GM08714 (cell line): Measurements from ENCODE around the gene DOCK1.
"Not testable (repeated sequence)": the region's sequence is repeated elsewhere in the genome, so short reads cannot be mapped to it uniquely, and the experiment has no call there.

Source experiments
- H3K4me3 ChIP-seq: fragments of 200-500 bp; sonication (Bioruptor generic); 2 replicates; pipeline ENCODE4 v1.5.1; 2014; ENCODE audit warnings: mild to moderate bottlenecking, low read length, inconsistent platforms
- ZNF274 ChIP-seq: IDR thresholded peaks from 2 replicates; pipeline ENCODE4 v1.6.1; 2012; ENCODE audit warnings: mild to moderate bottlenecking, low read depth, low read length

DOCK1 gene

DNA sequence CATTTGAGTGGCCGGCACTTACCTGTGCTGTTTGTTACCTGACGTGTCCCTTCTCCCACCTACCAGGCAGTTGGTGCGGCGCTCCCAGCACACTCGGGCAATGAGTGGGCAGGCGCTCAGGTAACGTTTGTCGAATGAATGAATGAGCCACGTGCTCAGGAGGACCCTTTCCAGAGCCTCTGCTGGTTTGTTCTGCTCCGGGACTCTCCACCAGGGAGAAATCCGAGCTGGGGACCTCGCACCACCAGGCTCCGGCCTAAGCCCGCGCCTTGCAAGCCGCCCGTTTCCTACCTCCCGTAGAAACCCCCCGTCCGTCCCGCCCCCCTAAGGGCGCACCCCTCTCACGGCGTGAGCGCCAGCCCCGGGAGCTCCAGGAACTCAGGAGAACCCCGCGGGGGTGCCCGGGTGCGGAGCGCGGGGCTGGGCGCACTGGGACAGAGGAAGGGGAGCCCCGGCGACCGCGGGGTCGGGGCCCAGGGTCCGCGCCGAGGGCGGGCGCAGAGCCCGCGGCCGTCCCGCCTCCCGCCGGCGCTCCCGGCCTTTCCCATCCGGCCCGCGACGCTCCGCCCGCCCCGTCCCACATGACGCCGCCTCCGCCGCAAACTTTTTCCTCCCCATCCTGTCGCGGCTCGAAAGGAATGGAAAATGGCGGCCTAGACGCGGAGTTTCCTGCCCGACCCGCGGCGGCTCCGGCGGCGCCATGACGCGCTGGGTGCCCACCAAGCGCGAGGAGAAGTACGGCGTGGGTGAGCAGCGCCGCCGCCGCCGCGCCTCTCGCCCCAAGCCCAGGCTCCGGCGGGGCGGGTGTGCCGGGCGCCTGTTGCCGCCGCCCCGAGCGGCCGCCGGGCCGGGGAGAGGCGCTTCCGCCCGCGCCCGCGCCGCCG is at the start of gene DOCK1:
Gene DOCK1 (plus strand): TSS at position 611 of the 884 bp plus-strand sequence. CDS start 90 bp downstream, at position 701.
- no peak for TF ChIP-seq ZNF274
- no peak within 1 kb of the TSS; the same call in 1 of the 2 replicates for H3K4me3 ChIP-seq

- H3K4me3 ChIP-seq: no peak overlapping the region
- no peak for TF ChIP-seq ZNF274
These were observed 47.9 kb upstream of the DOCK1 start for GRCh38 chr10:126857178-126857806.

DNA sequence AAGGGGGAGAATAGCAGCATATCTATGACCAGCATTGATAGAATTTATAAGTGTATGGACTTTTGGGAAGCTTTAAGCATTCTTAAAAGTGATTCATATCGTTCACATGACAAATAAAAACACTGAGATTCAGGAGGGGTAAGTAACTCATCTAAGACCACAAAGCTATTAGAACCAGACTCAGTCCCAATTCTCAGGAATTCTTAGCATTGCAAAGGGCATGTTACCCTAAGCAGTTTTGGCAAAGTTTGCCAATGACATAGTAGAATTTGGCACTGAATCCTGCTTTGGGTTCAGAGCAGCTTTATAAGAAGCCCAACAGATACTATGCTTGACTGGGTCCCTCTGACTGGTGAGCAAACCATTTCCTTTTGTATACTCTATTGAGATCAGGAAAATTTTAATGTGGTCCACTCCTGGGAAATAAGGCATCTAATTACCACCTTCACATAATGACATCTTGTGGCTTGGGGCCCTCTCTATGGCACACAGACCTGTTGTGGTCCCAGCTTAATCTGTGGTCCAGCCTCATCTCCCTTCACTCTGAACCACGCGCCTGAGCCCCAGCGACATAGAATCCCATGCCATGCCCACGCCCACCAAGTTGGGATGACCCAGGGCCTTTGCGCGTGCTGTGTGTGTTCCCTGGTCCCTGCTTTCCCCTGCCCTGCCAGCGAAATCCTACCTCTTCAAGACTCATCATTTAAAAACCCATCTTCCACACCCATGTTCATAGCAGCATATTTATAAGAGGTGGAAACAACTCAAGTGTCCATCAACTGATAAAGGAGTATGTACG is 37.5 kb upstream of the DOCK1 start:
- H3K4me3 ChIP-seq: no peak overlapping the region
- no peak for TF ChIP-seq ZNF274

DNA sequence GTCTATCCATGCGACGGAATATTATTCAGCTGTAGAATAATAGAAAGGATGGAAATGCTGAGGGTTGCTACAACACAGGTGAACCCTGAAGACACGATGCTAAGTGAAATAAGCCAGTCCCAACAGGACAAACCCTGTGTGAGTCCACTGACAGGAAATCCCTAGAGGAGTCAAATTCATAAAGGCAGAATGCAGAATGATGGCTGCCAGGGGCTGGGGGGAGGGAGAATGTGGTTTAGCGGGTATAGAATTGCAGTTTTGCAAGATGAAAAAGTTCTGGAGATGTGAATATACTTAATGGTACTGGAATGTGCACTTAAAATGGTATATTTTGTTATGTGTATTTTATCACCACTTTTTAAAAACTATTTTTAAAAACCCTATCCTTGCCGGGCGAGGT is 36.9 kb upstream of the DOCK1 start:
- H3K4me3 ChIP-seq: no peak overlapping the region
- no peak for TF ChIP-seq ZNF274

- no peak overlapping the region for H3K4me3 ChIP-seq
- TF ChIP-seq ZNF274: no peak
These were observed 33.1 kb upstream of the DOCK1 start for GRCh38 chr10:126872135-126872534.

DNA sequence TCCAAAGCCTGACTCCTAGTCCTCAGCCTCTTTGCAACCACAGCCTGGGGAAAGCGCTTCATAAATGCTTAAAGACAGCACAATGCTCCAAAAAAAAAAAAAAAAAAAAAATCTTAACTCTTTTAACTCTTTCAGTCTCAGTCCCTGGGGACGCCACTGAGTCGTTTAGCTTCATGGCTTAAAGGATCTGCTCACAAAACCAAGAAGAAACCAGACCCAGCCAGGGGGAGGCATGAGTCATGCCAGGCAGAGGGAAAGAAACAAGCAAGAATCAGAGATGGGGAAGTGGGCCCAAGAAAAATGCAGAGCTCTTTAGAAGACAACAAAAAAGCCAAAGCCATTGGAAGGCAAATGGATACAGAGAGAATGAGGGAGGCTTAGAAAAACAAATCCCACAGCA is 32.5 kb upstream of the DOCK1 start:
- no peak for TF ChIP-seq ZNF274
- no peak overlapping the region for H3K4me3 ChIP-seq

DNA sequence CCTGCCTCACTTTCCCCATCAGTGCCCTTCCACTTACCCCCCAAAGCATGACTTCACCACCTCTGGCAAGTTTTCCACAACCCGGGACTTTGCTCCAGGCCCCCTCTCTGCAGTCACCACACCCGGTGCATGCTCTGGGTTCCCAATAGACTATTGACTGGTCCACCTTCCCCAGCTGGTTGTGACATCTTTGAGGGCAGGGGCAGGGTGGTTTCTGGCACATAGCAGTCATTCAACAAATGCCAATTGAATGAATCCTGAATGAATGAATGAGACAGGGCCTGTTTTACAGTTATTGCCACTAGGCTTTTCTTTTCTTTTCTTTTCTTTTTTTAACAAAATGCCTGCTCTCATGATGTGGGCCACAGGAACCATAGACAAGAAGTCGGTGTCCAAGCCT is 28.8 kb upstream of the DOCK1 start:
- TF ChIP-seq ZNF274: no peak
- H3K4me3 ChIP-seq: no peak overlapping the region

GRCh38 chr10:126877390-126877789 is 27.8 kb upstream of the DOCK1 start:
- no peak for TF ChIP-seq ZNF274
- no peak overlapping the region for H3K4me3 ChIP-seq

GRCh38 chr10:126878594-126878993 is 26.6 kb upstream of the DOCK1 start:
- no peak for TF ChIP-seq ZNF274
- no peak overlapping the region for H3K4me3 ChIP-seq

GRCh38 chr10:126880926-126881325 is 24.3 kb upstream of the DOCK1 start:
- no peak for TF ChIP-seq ZNF274
- no peak overlapping the region for H3K4me3 ChIP-seq

GRCh38 chr10:126882055-126882454 is 23.2 kb upstream of the DOCK1 start:
- not testable (repeated sequence) for H3K4me3 ChIP-seq

DNA sequence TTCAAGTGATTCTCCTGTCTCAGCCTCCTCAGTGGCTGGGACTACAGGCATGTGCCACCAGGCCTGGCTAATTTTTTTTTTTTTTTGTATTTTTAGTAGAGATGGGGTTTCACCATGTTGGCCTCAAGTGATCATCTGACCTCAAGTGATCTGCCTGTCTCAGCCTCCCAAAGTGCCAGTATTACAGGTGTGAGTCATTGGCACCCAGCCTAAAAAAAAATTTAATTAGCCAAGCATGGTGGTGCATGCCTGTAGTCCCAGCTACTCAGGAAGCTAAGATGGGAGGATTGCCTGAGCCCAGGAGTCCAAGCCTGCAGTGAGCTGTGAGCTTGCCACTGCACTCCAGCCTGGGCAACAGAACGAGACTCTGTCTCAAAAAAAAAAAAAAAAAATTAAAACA is 16.8 kb upstream of the DOCK1 start:
- H3K4me3 ChIP-seq: not testable (repeated sequence)

DNA sequence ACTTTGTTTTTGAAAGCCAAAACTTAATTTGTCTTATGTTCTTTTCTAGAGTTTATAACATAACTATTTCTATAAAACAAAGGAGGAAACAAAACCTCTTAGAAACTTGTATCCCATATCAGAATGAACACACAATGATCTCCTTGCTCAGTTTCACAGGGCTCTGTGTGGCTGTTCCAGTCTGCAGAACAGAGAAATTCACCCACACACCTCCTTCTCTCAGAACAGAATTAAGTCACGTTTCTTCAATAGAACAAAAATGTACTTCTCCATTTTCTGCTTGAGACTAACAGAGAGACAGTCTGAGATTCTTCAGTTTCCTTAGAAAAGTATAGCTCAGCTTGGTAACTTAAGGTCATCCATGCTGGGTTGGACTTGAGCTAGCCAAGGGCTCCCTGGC is 15.8 kb upstream of the DOCK1 start:
- no peak for TF ChIP-seq ZNF274

DNA sequence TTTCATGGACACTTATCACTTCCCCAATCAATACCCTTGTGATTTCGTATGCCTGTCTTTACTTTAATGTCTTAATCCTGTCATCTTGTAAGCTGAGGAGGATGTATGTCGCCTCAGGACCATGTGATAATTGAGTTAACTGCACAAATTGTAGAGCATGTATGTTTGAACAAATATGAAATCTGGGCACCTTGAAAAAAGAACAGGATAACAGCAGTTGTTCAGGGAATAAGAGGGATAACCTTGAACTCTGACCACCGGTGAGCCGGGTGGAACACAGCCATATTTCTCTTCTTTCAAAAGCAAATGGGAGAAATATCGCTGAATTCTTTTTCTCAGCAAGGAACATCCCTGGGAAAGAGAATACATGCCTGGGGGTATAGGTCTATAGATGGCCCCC is 14.4 kb upstream of the DOCK1 start:
- H3K4me3 ChIP-seq: not testable (repeated sequence)

More for the DNA sequence above, 15.8 kb upstream of the DOCK1 start:
- no peak overlapping the region for H3K4me3 ChIP-seq
